Stomach smooth muscle (tissue), 2 donors: ENCODE data around the gene FGD5.

ENCODE experiments used
- H3K27ac ChIP-seq: one replicate; pipeline ENCODE4 v1.7.0; 2013; ENCODE audit warnings: mild to moderate bottlenecking, low read length, inconsistent platforms
- H3K27me3 ChIP-seq, 2 donors: one replicate each; pipeline ENCODE4 v1.7.0; 2013; ENCODE audit warnings: low read length in 2 of 2; ENCODE audit not compliant: insufficient read depth in 2 of 2, control insufficient read depth in 1 of 2
- H3K36me3 ChIP-seq, 2 donors: one replicate each; pipeline ENCODE4 v1.7.0; 2013; ENCODE audit warnings: low read length in 2 of 2; ENCODE audit not compliant: control insufficient read depth in 2 of 2, insufficient read depth in 2 of 2
- H3K4me1 ChIP-seq: one replicate; pipeline ENCODE4 v1.7.0; 2013; ENCODE audit warnings: low read length; ENCODE audit not compliant: control insufficient read depth, insufficient read depth
- H3K4me3 ChIP-seq, 2 donors: one replicate each; pipeline ENCODE4 v1.7.0; 2013; ENCODE audit warnings: low read length in 2 of 2
- H3K9ac ChIP-seq, 2 donors: one replicate each; pipeline ENCODE4 v1.7.0; 2013; ENCODE audit warnings: low read length in 2 of 2, mild to moderate bottlenecking in 1 of 2
- H3K9me3 ChIP-seq, 2 donors: one replicate each; pipeline ENCODE4 v1.7.0; 2013; ENCODE audit warnings: low read length in 2 of 2; ENCODE audit not compliant: control insufficient read depth in 2 of 2
- donor health status: healthy.
- donor health status: Pancreatic carcinoma.

FGD5 gene

GRCh38 chr3:14818804-14819500 is at the start of gene FGD5:
FGD5 (plus strand) TSS chr3:14818962; CDS start chr3:14819072, 110 bp downstream.
- H3K4me3 ChIP-seq = no peak within 1 kb of the TSS
- no peak within 1 kb of the TSS for H3K27ac ChIP-seq
- H3K9me3 ChIP-seq = no peaks in the 10 kb centered on the region
- H3K36me3 ChIP-seq = no peaks in the 10 kb centered on the region
- peaks cover 6% of the 10 kb centered on the region for H3K4me1 ChIP-seq
- peaks cover 0 to 2% of the 10 kb centered on the region in 2 donors for H3K27me3 ChIP-seq
- no peak within 1 kb of the TSS for H3K9ac ChIP-seq

- no peaks in the 10 kb centered on the region for H3K27me3 ChIP-seq
- H3K4me1 ChIP-seq = no peaks in the 10 kb centered on the region
- no peaks in the 10 kb centered on the region for H3K9me3 ChIP-seq
- no peak overlapping the region for H3K9ac ChIP-seq
- H3K36me3 ChIP-seq = no peaks in the 10 kb centered on the region
- no peak overlapping the region for H3K27ac ChIP-seq
- H3K4me3 ChIP-seq = no peak overlapping the region
Observed at GRCh38 chr3:14769544-14770325, 49.0 kb upstream of the FGD5 start.

- Histone ChIP-seq H3K4me3 (no peak overlapping the region), H3K27me3 (no peaks in the 10 kb centered on the region), H3K4me1 (no peaks in the 10 kb centered on the region), H3K9ac (no peak overlapping the region), H3K27ac (no peak overlapping the region), H3K36me3 (no peaks in the 10 kb centered on the region), H3K9me3 (no peaks in the 10 kb centered on the region)
Observed at GRCh38 chr3:14770591-14770990, 48.2 kb upstream of the FGD5 start.

- no peak overlapping the region for H3K27ac ChIP-seq
- no peak overlapping the region for H3K9ac ChIP-seq
- no peaks in the 10 kb centered on the region for H3K4me1 ChIP-seq
- H3K9me3 ChIP-seq = no peaks in the 10 kb centered on the region
- H3K4me3 ChIP-seq = no peak overlapping the region
- no peaks in the 10 kb centered on the region for H3K36me3 ChIP-seq
- no peaks in the 10 kb centered on the region for H3K27me3 ChIP-seq
Observed at GRCh38 chr3:14771593-14772497, 46.9 kb upstream of the FGD5 start.

GRCh38 chr3:14772533-14773138 is 46.1 kb upstream of the FGD5 start:
- Histone ChIP-seq H3K36me3 (no peaks in the 10 kb centered on the region), H3K27me3 (no peaks in the 10 kb centered on the region), H3K4me1 (no peaks in the 10 kb centered on the region), H3K9me3 (no peaks in the 10 kb centered on the region), H3K4me3 (no peak overlapping the region), H3K9ac (no peak overlapping the region), H3K27ac (no peak overlapping the region)

GRCh38 chr3:14773281-14773680 is 45.5 kb upstream of the FGD5 start:
- Histone ChIP-seq H3K27me3 (no peaks in the 10 kb centered on the region), H3K9ac (no peak overlapping the region), H3K36me3 (no peaks in the 10 kb centered on the region), H3K4me3 (no peak overlapping the region), H3K27ac (no peak overlapping the region), H3K4me1 (no peaks in the 10 kb centered on the region), H3K9me3 (no peaks in the 10 kb centered on the region)

- Histone ChIP-seq H3K4me3 (no peak overlapping the region), H3K9ac (no peak overlapping the region), H3K4me1 (no peaks in the 10 kb centered on the region), H3K36me3 (no peaks in the 10 kb centered on the region), H3K27ac (no peak overlapping the region), H3K9me3 (no peaks in the 10 kb centered on the region), H3K27me3 (no peaks in the 10 kb centered on the region)
Observed at GRCh38 chr3:14773691-14774128, 45.1 kb upstream of the FGD5 start.

GRCh38 chr3:14774431-14774830 is 44.3 kb upstream of the FGD5 start:
- Histone ChIP-seq H3K9ac (no peak overlapping the region), H3K27ac (no peak overlapping the region), H3K4me1 (no peaks in the 10 kb centered on the region), H3K4me3 (no peak overlapping the region), H3K27me3 (no peaks in the 10 kb centered on the region), H3K9me3 (no peaks in the 10 kb centered on the region), H3K36me3 (no peaks in the 10 kb centered on the region)

- Histone ChIP-seq H3K9ac (no peak overlapping the region), H3K4me3 (no peak overlapping the region), H3K9me3 (no peaks in the 10 kb centered on the region), H3K4me1 (no peaks in the 10 kb centered on the region), H3K36me3 (no peaks in the 10 kb centered on the region), H3K27me3 (no peaks in the 10 kb centered on the region), H3K27ac (no peak overlapping the region)
Observed at GRCh38 chr3:14775011-14775410, 43.8 kb upstream of the FGD5 start.

GRCh38 chr3:14775563-14775962 is 43.2 kb upstream of the FGD5 start:
- H3K9ac ChIP-seq = no peak overlapping the region
- H3K4me1 ChIP-seq = no peaks in the 10 kb centered on the region
- H3K27ac ChIP-seq = no peak overlapping the region
- no peaks in the 10 kb centered on the region for H3K36me3 ChIP-seq
- H3K4me3 ChIP-seq = no peak overlapping the region
- H3K27me3 ChIP-seq = no peaks in the 10 kb centered on the region
- no peaks in the 10 kb centered on the region for H3K9me3 ChIP-seq
